Neural progenitor cell (in vitro differentiated cells): ENCODE measurements around the gene MIF. TPM values are rescaled to one million over a fixed set of nuclear protein-coding genes. Genes with fewer than 3 reads are reported as not detected.

Experiments
- DNase-seq: peaks from one replicate; pipeline ENCODE4 v3.0.0-alpha.2; 2016; ENCODE audit warnings: low spot score
- H2AFZ ChIP-seq: fragments of 200-600 bp; sonication (generic); replicated peaks from 2 replicates; pipeline ENCODE4 v1.6.1; 2016; ENCODE audit warnings: antibody characterized with exemption
- H3F3A ChIP-seq: fragments of 200-600 bp; sonication (generic); 2 replicates; pipeline ENCODE4 v1.6.1; 2016; ENCODE audit warnings: antibody characterized with exemption, low read depth
- H3K27ac ChIP-seq: fragments of 200-600 bp; sonication (generic); 2 replicates; pipeline ENCODE4 v1.5.1; 2016; ENCODE audit warnings: mild to moderate bottlenecking
- H3K27me3 ChIP-seq: fragments of 200-600 bp; sonication (generic); 2 replicates; pipeline ENCODE4 v1.6.1; 2016; ENCODE audit warnings: mild to moderate bottlenecking, moderate library complexity
- H3K36me3 ChIP-seq: fragments of 200-600 bp; sonication (generic); 2 replicates; pipeline ENCODE4 v1.5.1; 2016
- H3K4me1 ChIP-seq: fragments of 200-600 bp; sonication (generic); 2 replicates; pipeline ENCODE4 v1.6.1; 2016; ENCODE audit warnings: mixed run types
- H3K4me2 ChIP-seq: fragments of 200-600 bp; sonication (generic); 2 replicates; pipeline ENCODE4 v1.6.1; 2016
- H3K4me3 ChIP-seq: fragments of 200-600 bp; sonication (generic); 2 replicates; pipeline ENCODE4 v1.5.1; 2016
- H3K79me2 ChIP-seq: fragments of 200-600 bp; sonication (generic); 2 replicates; pipeline ENCODE4 v1.6.1; 2016; ENCODE audit warnings: low read depth
- H3K9ac ChIP-seq: fragments of 200-600 bp; sonication (generic); 2 replicates; pipeline ENCODE4 v1.6.1; 2016
- H3K9me3 ChIP-seq: fragments of 200-600 bp; sonication (generic); 2 replicates; pipeline ENCODE4 v1.5.1; 2016; ENCODE audit warnings: low read depth
- H4K20me1 ChIP-seq: fragments of 200-600 bp; sonication (generic); 2 replicates; pipeline ENCODE4 v1.6.1; 2016; ENCODE audit warnings: low read depth
- H3K27ac Mint-ChIP-seq: 3 replicates; pipeline ENCODE4 v1.8.0; 2021; ENCODE audit warnings: mixed read lengths
- H3K27me3 Mint-ChIP-seq: 2 replicates; pipeline ENCODE4 v1.8.0; 2022; ENCODE audit warnings: low read depth, mild to moderate bottlenecking, inconsistent platforms, moderate library complexity, mixed read lengths; ENCODE audit not compliant: insufficient read depth
- H3K36me3 Mint-ChIP-seq: 3 replicates; pipeline ENCODE4 v1.8.0; 2021; ENCODE audit warnings: mixed read lengths
- H3K4me1 Mint-ChIP-seq: 3 replicates; pipeline ENCODE4 v1.8.0; 2021; ENCODE audit warnings: mixed read lengths
- H3K4me3 Mint-ChIP-seq: 3 replicates; pipeline ENCODE4 v1.8.0; 2021; ENCODE audit warnings: mild to moderate bottlenecking, moderate library complexity, mixed read lengths
- H3K9me3 Mint-ChIP-seq: 3 replicates; pipeline ENCODE4 v1.8.0; 2020; ENCODE audit warnings: mixed read lengths
- CTCF ChIP-seq: fragments of 200-600 bp; sonication (generic); IDR thresholded peaks from 2 replicates; pipeline ENCODE4 v1.5.1; 2017; ENCODE audit warnings: antibody characterized with exemption, mild to moderate bottlenecking
- EZH2 ChIP-seq: fragments of 200-600 bp; sonication (generic); IDR thresholded peaks from 2 replicates; pipeline ENCODE4 v1.6.1; 2017; ENCODE audit warnings: antibody characterized with exemption, mild to moderate bottlenecking, moderate library complexity
- EZH2phosphoT487 ChIP-seq: fragments of 200-600 bp; sonication (generic); IDR thresholded peaks from 2 replicates; pipeline ENCODE4 v1.6.1; 2017; ENCODE audit warnings: antibody characterized with exemption
- total RNA-seq: library from RNA; depleted of rRNA; stranded (reverse); fragments of >200 nt; gene quantifications from 2 replicates; pipeline ENCODE4 v1.2.3, GENCODE V29; 2015; ENCODE audit warnings: low replicate concordance

Gene MIF
- total RNA-seq, 1 donor from 2014 or later = 132 TPM

GRCh38 chr22:23925020-23925606 lies 30.9 kb downstream of the MIF start:
- no peak overlapping the region for H3K27ac Mint-ChIP-seq
- H3K36me3 Mint-ChIP-seq = peaks cover 55% of the 10 kb centered on the region
- TF ChIP-seq CTCF (no peak), EZH2 (no peak), EZH2phosphoT487 (no peak)
- H3K9me3 Mint-ChIP-seq = peaks cover 2% of the 10 kb centered on the region
- Histone ChIP-seq H3K27ac (no peak overlapping the region), H3K9me3 (no peaks in the 10 kb centered on the region), H3F3A (no peaks in the 10 kb centered on the region), H3K4me2 (no peak overlapping the region), H3K79me2 (no peaks in the 10 kb centered on the region), H4K20me1 (no peaks in the 10 kb centered on the region), H3K4me3 (no peak overlapping the region), H3K4me1 (no peaks in the 10 kb centered on the region), H3K27me3 (no peaks in the 10 kb centered on the region), H2AFZ (no peak overlapping the region), H3K9ac (no peak overlapping the region), H3K36me3 (no peaks in the 10 kb centered on the region)
- H3K4me1 Mint-ChIP-seq = no peaks in the 10 kb centered on the region
- H3K27me3 Mint-ChIP-seq = peaks cover 3% of the 10 kb centered on the region
- DNase-seq = no peak
- H3K4me3 Mint-ChIP-seq = no peak overlapping the region

GRCh38 chr22:23926561-23926960 lies 32.4 kb downstream of the MIF start:
- H3K36me3 Mint-ChIP-seq = peaks cover 55% of the 10 kb centered on the region
- peaks cover 3% of the 10 kb centered on the region for H3K27me3 Mint-ChIP-seq
- H3K9me3 Mint-ChIP-seq = peaks cover 6% of the 10 kb centered on the region
- H3F3A ChIP-seq = peaks cover 3% of the 10 kb centered on the region
- H3K4me1 Mint-ChIP-seq = no peaks in the 10 kb centered on the region
- H3K27ac ChIP-seq = no peak overlapping the region
- H3K9me3 ChIP-seq = no peaks in the 10 kb centered on the region
- H3K4me3 ChIP-seq = no peak overlapping the region
- no peaks in the 10 kb centered on the region for H3K4me1 ChIP-seq
- no peaks in the 10 kb centered on the region for H4K20me1 ChIP-seq
- H3K27me3 ChIP-seq = no peaks in the 10 kb centered on the region
- TF ChIP-seq EZH2phosphoT487 (no peak), CTCF (no peak), EZH2 (no peak)
- H3K4me2 ChIP-seq = no peak overlapping the region
- no peaks in the 10 kb centered on the region for H3K36me3 ChIP-seq
- no peak overlapping the region for H3K27ac Mint-ChIP-seq
- no peaks in the 10 kb centered on the region for H3K79me2 ChIP-seq
- no peak for DNase-seq
- H3K9ac ChIP-seq = no peak overlapping the region
- no peak overlapping the region for H2AFZ ChIP-seq
- no peak overlapping the region for H3K4me3 Mint-ChIP-seq

GRCh38 chr22:23938328-23939016 lies 44.3 kb downstream of the MIF start:
- no peak overlapping the region for H3K4me3 Mint-ChIP-seq
- no peak overlapping the region for H2AFZ ChIP-seq
- H3K9me3 ChIP-seq = no peaks in the 10 kb centered on the region
- DNase-seq = peak; percentile 18
- no peak overlapping the region for H3K4me2 ChIP-seq
- no peaks in the 10 kb centered on the region for H3K4me1 Mint-ChIP-seq
- H3K36me3 Mint-ChIP-seq = no peaks in the 10 kb centered on the region
- no peaks in the 10 kb centered on the region for H3K4me1 ChIP-seq
- no peaks in the 10 kb centered on the region for H3K36me3 ChIP-seq
- no peaks in the 10 kb centered on the region for H4K20me1 ChIP-seq
- no peaks in the 10 kb centered on the region for H3K79me2 ChIP-seq
- TF ChIP-seq EZH2phosphoT487 (no peak), EZH2 (no peak), CTCF (no peak)
- no peak overlapping the region for H3K9ac ChIP-seq
- H3K9me3 Mint-ChIP-seq = no peaks in the 10 kb centered on the region
- no peak overlapping the region for H3K4me3 ChIP-seq
- no peak overlapping the region for H3K27ac Mint-ChIP-seq
- H3K27me3 Mint-ChIP-seq = peaks cover 3% of the 10 kb centered on the region
- H3K27me3 ChIP-seq = no peaks in the 10 kb centered on the region
- no peaks in the 10 kb centered on the region for H3F3A ChIP-seq
- no peak overlapping the region for H3K27ac ChIP-seq
